Liver (tissue), 9 donors: ENCODE measurements around the gene AFDN. TPM values are rescaled to one million over a fixed set of nuclear protein-coding genes. Genes with fewer than 3 reads are reported as not detected.

Experiments used
- DNase-seq: peaks from one replicate; pipeline ENCODE4 v3.0.0-alpha.2; 2017; ENCODE audit warnings: low spot score
- H3K27ac ChIP-seq, 2 donors: one replicate each; pipeline ENCODE4 v1.7.0; 2013; ENCODE audit warnings: inconsistent platforms in 2 of 2, low read length in 2 of 2, control low read depth in 1 of 2, low read depth in 1 of 2, mild to moderate bottlenecking in 1 of 2
- H3K27me3 ChIP-seq, 4 donors: one replicate each; pipeline versions ENCODE4 v1.6.1 to v1.7.0; 2013; ENCODE audit warnings: low read length in 3 of 4, inconsistent platforms in 1 of 4, mild to moderate bottlenecking in 1 of 4, moderate library complexity in 1 of 4; ENCODE audit not compliant: control insufficient read depth in 4 of 4, insufficient read depth in 4 of 4
- H3K36me3 ChIP-seq, 4 donors: one replicate each; pipeline versions ENCODE4 v1.6.1 to v1.7.0; 2013; ENCODE audit warnings: low read length in 3 of 4, mild to moderate bottlenecking in 3 of 4, low read depth in 1 of 4, moderate library complexity in 1 of 4; ENCODE audit not compliant: control insufficient read depth in 4 of 4, insufficient read depth in 3 of 4
- H3K4me1 ChIP-seq, 4 donors: one replicate each; pipeline versions ENCODE4 v1.6.1 to v1.7.0; 2013; ENCODE audit warnings: low read length in 3 of 4, mild to moderate bottlenecking in 3 of 4, moderate library complexity in 1 of 4; ENCODE audit not compliant: control insufficient read depth in 4 of 4, insufficient read depth in 4 of 4
- H3K4me3 ChIP-seq, 3 donors: one replicate each; pipeline versions ENCODE4 v1.6.1 to v1.7.0; 2013; ENCODE audit warnings: low read length in 3 of 3, control low read depth in 1 of 3, low read depth in 1 of 3, mild to moderate bottlenecking in 1 of 3
- H3K9ac ChIP-seq, 2 donors: one replicate each; pipeline ENCODE4 v1.7.0; 2013; ENCODE audit warnings: low read length in 2 of 2, mild to moderate bottlenecking in 2 of 2, moderate library complexity in 2 of 2, control low read depth in 1 of 2, low read depth in 1 of 2
- H3K9me3 ChIP-seq, 4 donors: one replicate each; pipeline versions ENCODE4 v1.6.1 to v1.7.0; 2013; ENCODE audit warnings: low read length in 3 of 4; ENCODE audit not compliant: control insufficient read depth in 4 of 4
- EGR1 ChIP-seq, 2 donors: IDR thresholded peaks; 2 replicates each; pipeline ENCODE4 v1.6.1; 2016 to 2018; ENCODE audit warnings: antibody characterized with exemption in 2 of 2, low read depth in 2 of 2
- FOXA1 ChIP-seq: IDR thresholded peaks from 2 replicates; pipeline ENCODE4 v1.6.1; 2016; ENCODE audit warnings: antibody characterized with exemption
- FOXA2 ChIP-seq: IDR thresholded peaks from 2 replicates; pipeline ENCODE4 v1.6.1; 2016; ENCODE audit warnings: antibody characterized with exemption
- GABPA ChIP-seq, 2 donors: IDR thresholded peaks in 1 of 2; conservative IDR thresholded peaks in 1 of 2; 2 replicates each; pipeline ENCODE4 v1.6.1; 2016; ENCODE audit warnings: antibody characterized with exemption in 2 of 2, mild to moderate bottlenecking in 1 of 2, moderate library complexity in 1 of 2
- HNF4A ChIP-seq, 2 donors: conservative IDR thresholded peaks; 2 replicates each; pipeline ENCODE4 v1.6.1; 2016; ENCODE audit warnings: antibody characterized with exemption in 2 of 2, mild to moderate bottlenecking in 2 of 2
- HNF4G ChIP-seq: IDR thresholded peaks from 2 replicates; pipeline ENCODE4 v1.6.1; 2016; ENCODE audit warnings: antibody characterized with exemption
- JUND ChIP-seq, 2 donors: IDR thresholded peaks; 2 replicates each; pipeline ENCODE4 v1.6.1; 2016; ENCODE audit warnings: antibody characterized with exemption in 2 of 2
- NR2F2 ChIP-seq: IDR thresholded peaks from 2 replicates; pipeline ENCODE4 v1.6.1; 2016; ENCODE audit warnings: antibody characterized with exemption
- RAD21 ChIP-seq, 2 donors: IDR thresholded peaks; 2 replicates each; pipeline ENCODE4 v1.6.1; 2016; ENCODE audit warnings: antibody characterized with exemption in 2 of 2, mild to moderate bottlenecking in 2 of 2
- RXRA ChIP-seq, 2 donors: IDR thresholded peaks; 2 replicates each; pipeline ENCODE4 v1.6.1; 2017 to 2018; ENCODE audit warnings: antibody characterized with exemption in 2 of 2, mild to moderate bottlenecking in 1 of 2
- SP1 ChIP-seq: IDR thresholded peaks from 2 replicates; pipeline ENCODE4 v1.6.1; 2018; ENCODE audit warnings: antibody characterized with exemption, mild to moderate bottlenecking
- TAF1 ChIP-seq: conservative IDR thresholded peaks from 2 replicates; pipeline ENCODE4 v1.6.1; 2016; ENCODE audit warnings: antibody characterized with exemption, mild to moderate bottlenecking
- YY1 ChIP-seq: IDR thresholded peaks from 2 replicates; pipeline ENCODE4 v1.6.1; 2016; ENCODE audit warnings: antibody characterized with exemption, mild to moderate bottlenecking
- WGBS: extraction: QIAGEN DNeasy Blood & Tissue Kit; methylation state at CpG from one replicate; pipeline ENCODE4 v1.1.7; 2013; 5-methylcytosine and 5-hydroxymethylcytosine counted together
- polyA plus RNA-seq, 2 donors: library from polyadenylated mRNA; stranded (reverse) in 1 of 2; unstranded in 1 of 2; fragments of 200-250 nt in 1 of 2; fragments of >200 nt in 1 of 2; fragmentation: Nextera tagmentation in 1 of 2; extraction: Ambion mirVana in 1 of 2; gene quantifications; one replicate each; pipeline versions ENCODE4 v1.2.1 to v1.2.3, GENCODE V29; 2013 to 2015
- total RNA-seq, 2 donors: library from RNA; depleted of rRNA; stranded (reverse); fragments of >200 nt; gene quantifications; one replicate each; pipeline ENCODE4 v1.2.3, GENCODE V29; 2014
- TF ChIP-seq, protein P1 (sequence below): IDR thresholded peaks from 2 replicates; pipeline ENCODE4 v1.6.1; 2016; ENCODE audit warnings: antibody characterized with exemption
- TF ChIP-seq, protein P2 (sequence below): IDR thresholded peaks from 2 replicates; pipeline ENCODE4 v1.6.1; 2016; ENCODE audit warnings: antibody characterized with exemption, mild to moderate bottlenecking
- TF ChIP-seq, protein P3 (sequence below): IDR thresholded peaks from 2 replicates; pipeline ENCODE4 v1.6.1; 2016; ENCODE audit warnings: antibody characterized with exemption
- donor health status: healthy.
- donor health status: healthy.
- donor health status: healthy.
- donor health status: healthy.
- donor health status: healthy.

The AFDN gene
- total and polyA plus RNA-seq, 4 donors, result 21.3 to 145 (median 29.3) TPM

DNA sequence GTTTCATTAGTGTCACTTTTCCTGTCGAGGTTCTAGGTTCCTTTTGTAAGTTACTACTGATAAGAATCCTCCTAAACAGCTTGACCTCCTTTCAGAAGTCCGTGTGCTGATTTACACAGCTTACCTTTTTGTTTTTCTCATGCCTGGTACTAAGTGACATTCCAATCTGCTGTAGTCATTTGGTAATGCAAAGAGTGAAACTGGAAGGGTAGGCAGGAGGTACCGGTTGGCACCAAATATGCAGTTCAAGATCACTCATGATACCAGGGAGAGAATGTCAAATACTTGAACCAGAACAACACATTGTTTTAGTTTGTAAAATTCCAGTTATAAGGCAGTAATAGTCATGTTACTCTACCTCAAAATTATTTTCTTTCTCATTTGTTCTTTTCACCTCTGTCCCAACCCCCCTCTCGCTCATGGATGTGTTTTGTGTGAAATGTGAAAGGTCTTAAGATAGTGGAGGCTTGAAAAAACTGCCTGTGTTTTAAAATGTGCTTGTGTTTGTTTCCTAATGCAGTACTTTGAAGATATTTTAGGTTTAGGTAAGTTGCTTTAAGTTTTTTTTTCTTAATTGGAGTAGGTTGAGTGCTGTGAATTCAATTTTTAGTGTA is 23.2 kb downstream of the AFDN start:
- H3K36me3 ChIP-seq, result no peaks in the 10 kb centered on the region
- H3K27ac ChIP-seq, result peak overlapping the region; percentile 57 to 69
- peak overlapping the region in 1 of 2 donors; percentile 62 for H3K9ac ChIP-seq
- no peak overlapping the region for H3K4me3 ChIP-seq
- DNase-seq, result no peak
- H3K27me3 ChIP-seq, result no peaks in the 10 kb centered on the region
- H3K9me3 ChIP-seq, result no peaks in the 10 kb centered on the region
- H3K4me1 ChIP-seq, result peaks cover 0 to 15% (median under 1%) of the 10 kb centered on the region in 4 donors
- WGBS, result 38% methylated on average over 4 of the region's 4 CpGs
- TF ChIP-seq, protein P1, sequence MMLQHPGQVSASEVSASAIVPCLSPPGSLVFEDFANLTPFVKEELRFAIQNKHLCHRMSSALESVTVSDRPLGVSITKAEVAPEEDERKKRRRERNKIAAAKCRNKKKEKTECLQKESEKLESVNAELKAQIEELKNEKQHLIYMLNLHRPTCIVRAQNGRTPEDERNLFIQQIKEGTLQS, result peak; percentile 11
- TF ChIP-seq GABPA (IDR thresholded peaks at IDR 0.05 in 1 of 2, conservative IDR thresholded peaks at IDR 0.05 in 1 of 2), result no peak
- peak; percentile 85 to 92 for TF ChIP-seq JUND (IDR thresholded peaks at IDR 0.05)

DNA sequence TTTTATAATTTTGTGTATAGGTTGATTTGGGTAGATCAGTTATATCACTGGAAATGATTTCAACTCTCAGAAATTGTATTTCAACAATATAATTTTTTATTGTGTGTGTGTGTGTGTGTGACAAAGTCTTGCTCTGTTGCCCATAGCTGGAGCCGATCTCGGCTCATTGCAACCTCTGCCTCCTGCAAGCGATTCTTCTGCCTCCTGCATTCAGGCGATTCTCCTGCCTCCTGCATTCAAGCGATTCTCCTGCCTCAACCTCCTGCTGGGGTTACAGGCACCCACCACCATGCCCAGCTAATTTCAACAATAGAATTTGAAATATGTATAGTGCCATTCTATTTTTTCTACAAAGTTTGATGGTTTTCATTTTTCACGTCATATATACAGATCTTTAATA is 24.1 kb downstream of the AFDN start:
- no peak for DNase-seq
- WGBS, result 91% methylated on average over 6 of the region's 6 CpGs
- TF ChIP-seq, protein P2, sequence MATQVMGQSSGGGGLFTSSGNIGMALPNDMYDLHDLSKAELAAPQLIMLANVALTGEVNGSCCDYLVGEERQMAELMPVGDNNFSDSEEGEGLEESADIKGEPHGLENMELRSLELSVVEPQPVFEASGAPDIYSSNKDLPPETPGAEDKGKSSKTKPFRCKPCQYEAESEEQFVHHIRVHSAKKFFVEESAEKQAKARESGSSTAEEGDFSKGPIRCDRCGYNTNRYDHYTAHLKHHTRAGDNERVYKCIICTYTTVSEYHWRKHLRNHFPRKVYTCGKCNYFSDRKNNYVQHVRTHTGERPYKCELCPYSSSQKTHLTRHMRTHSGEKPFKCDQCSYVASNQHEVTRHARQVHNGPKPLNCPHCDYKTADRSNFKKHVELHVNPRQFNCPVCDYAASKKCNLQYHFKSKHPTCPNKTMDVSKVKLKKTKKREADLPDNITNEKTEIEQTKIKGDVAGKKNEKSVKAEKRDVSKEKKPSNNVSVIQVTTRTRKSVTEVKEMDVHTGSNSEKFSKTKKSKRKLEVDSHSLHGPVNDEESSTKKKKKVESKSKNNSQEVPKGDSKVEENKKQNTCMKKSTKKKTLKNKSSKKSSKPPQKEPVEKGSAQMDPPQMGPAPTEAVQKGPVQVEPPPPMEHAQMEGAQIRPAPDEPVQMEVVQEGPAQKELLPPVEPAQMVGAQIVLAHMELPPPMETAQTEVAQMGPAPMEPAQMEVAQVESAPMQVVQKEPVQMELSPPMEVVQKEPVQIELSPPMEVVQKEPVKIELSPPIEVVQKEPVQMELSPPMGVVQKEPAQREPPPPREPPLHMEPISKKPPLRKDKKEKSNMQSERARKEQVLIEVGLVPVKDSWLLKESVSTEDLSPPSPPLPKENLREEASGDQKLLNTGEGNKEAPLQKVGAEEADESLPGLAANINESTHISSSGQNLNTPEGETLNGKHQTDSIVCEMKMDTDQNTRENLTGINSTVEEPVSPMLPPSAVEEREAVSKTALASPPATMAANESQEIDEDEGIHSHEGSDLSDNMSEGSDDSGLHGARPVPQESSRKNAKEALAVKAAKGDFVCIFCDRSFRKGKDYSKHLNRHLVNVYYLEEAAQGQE, result no peak
- no peak for TF ChIP-seq FOXA1
- no peak for TF ChIP-seq FOXA2
- TF ChIP-seq YY1, result no peak
- TF ChIP-seq, protein P1, result no peak
- no peak for TF ChIP-seq EGR1 (IDR thresholded peaks at IDR 0.05; ENCODE audit: low read depth in 2 of 2)
- TF ChIP-seq HNF4G, result no peak
- no peak for TF ChIP-seq TAF1
- no peaks in the 10 kb centered on the region for H3K27me3 ChIP-seq
- H3K4me1 ChIP-seq, result peaks cover 0 to 17% (median under 1%) of the 10 kb centered on the region in 4 donors
- H3K9ac ChIP-seq, result no peak overlapping the region
- H3K27ac ChIP-seq, result no peak overlapping the region
- H3K36me3 ChIP-seq, result no peaks in the 10 kb centered on the region
- H3K4me3 ChIP-seq, result no peak overlapping the region
- no peaks in the 10 kb centered on the region for H3K9me3 ChIP-seq

DNA sequence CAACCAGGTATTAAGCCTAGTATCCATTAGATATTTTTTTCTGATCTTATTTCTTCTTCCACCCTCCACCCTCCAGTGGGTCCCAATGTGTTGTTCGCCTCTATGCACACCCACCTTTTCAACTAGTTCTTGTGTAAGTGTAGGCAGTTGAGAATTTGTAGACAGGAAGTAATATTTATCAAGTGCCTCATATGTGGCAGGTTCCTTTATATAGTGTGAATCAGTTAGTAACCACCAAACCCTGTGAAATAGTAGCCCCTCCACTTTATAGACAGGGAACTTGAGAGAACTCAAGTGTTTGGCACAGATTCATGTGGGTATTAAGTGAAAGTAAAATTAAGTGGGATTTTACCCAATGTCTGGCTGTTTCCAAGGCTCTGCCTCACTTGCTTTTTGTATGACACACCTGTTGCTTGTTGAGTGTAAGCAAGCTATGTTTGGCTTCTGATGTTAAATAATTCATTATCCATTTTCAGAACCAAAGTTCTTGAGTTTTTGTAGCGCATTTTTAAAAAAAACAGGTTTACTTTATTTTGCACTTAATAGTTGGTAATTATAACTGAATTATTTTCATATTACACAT is 24.8 kb downstream of the AFDN start:
- H3K27ac ChIP-seq, result no peak overlapping the region
- WGBS, result 92% methylated on average over 2 of the region's 2 CpGs
- H3K4me1 ChIP-seq, result peaks cover 0 to 22% (median under 1%) of the 10 kb centered on the region in 4 donors
- no peak for TF ChIP-seq FOXA1
- no peak for TF ChIP-seq HNF4G
- TF ChIP-seq YY1, result no peak
- no peak for TF ChIP-seq SP1
- no peak for TF ChIP-seq HNF4A (conservative IDR thresholded peaks at IDR 0.05)
- no peak for TF ChIP-seq RAD21 (IDR thresholded peaks at IDR 0.05)
- no peak for TF ChIP-seq JUND (IDR thresholded peaks at IDR 0.05)
- TF ChIP-seq GABPA (IDR thresholded peaks at IDR 0.05 in 1 of 2, conservative IDR thresholded peaks at IDR 0.05 in 1 of 2), result no peak
- TF ChIP-seq RXRA (IDR thresholded peaks at IDR 0.05), result no peak
- TF ChIP-seq, protein P2, result no peak
- no peak for TF ChIP-seq NR2F2
- TF ChIP-seq, protein P3, sequence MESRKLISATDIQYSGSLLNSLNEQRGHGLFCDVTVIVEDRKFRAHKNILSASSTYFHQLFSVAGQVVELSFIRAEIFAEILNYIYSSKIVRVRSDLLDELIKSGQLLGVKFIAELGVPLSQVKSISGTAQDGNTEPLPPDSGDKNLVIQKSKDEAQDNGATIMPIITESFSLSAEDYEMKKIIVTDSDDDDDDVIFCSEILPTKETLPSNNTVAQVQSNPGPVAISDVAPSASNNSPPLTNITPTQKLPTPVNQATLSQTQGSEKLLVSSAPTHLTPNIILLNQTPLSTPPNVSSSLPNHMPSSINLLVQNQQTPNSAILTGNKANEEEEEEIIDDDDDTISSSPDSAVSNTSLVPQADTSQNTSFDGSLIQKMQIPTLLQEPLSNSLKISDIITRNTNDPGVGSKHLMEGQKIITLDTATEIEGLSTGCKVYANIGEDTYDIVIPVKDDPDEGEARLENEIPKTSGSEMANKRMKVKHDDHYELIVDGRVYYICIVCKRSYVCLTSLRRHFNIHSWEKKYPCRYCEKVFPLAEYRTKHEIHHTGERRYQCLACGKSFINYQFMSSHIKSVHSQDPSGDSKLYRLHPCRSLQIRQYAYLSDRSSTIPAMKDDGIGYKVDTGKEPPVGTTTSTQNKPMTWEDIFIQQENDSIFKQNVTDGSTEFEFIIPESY, result no peak
- no peak for TF ChIP-seq FOXA2
- TF ChIP-seq EGR1 (IDR thresholded peaks at IDR 0.05; ENCODE audit: low read depth in 2 of 2), result no peak

More for the DNA sequence above, 24.8 kb downstream of the AFDN start:
- Histone ChIP-seq H3K9me3 (no peaks in the 10 kb centered on the region), H3K4me3 (no peak overlapping the region), H3K27me3 (no peaks in the 10 kb centered on the region), H3K36me3 (no peaks in the 10 kb centered on the region), H3K9ac (no peak overlapping the region)
- DNase-seq, result no peak
